Effector memory CD4-positive, alpha-beta T cell (primary cell): Measurements from ENCODE around the gene RBPMS2.

ENCODE experiments used
- DNase-seq, 3 donors: peaks; one replicate each; pipeline ENCODE4 v3.0.0-alpha.2; 2020
- H3K27ac ChIP-seq: 2 replicates; pipeline ENCODE4 v1.7.0; 2013; ENCODE audit warnings: mild to moderate bottlenecking, low read length, moderate library complexity; ENCODE audit not compliant: insufficient read depth, poor library complexity, severe bottlenecking
- H3K27me3 ChIP-seq: replicated peaks from 2 replicates; pipeline ENCODE4 v1.7.0; 2013; ENCODE audit warnings: mild to moderate bottlenecking, low read length; ENCODE audit not compliant: insufficient read depth, control insufficient read depth, poor library complexity, severe bottlenecking
- H3K36me3 ChIP-seq: 2 replicates; pipeline ENCODE4 v1.7.0; 2013; ENCODE audit warnings: mild to moderate bottlenecking, low read length, moderate library complexity; ENCODE audit not compliant: control insufficient read depth, insufficient read depth
- H3K4me1 ChIP-seq: 2 replicates; pipeline ENCODE4 v1.7.0; 2013; ENCODE audit warnings: low read length, mild to moderate bottlenecking; ENCODE audit not compliant: control insufficient read depth, insufficient read depth, poor library complexity, severe bottlenecking
- H3K4me3 ChIP-seq: 2 replicates; pipeline ENCODE4 v1.7.0; 2013; ENCODE audit warnings: low read length, low read depth, mild to moderate bottlenecking; ENCODE audit not compliant: insufficient read depth, poor library complexity, severe bottlenecking
- H3K9me3 ChIP-seq: 2 replicates; pipeline ENCODE4 v1.7.0; 2013; ENCODE audit warnings: mild to moderate bottlenecking, low read length, moderate library complexity; ENCODE audit not compliant: control insufficient read depth

RBPMS2 gene

GRCh38 chr15:64710676-64711428 lies 64.5 kb downstream of the RBPMS2 start:
- Histone ChIP-seq H3K27me3 (no peaks in the 10 kb centered on the region), H3K4me3 (no peak overlapping the region), H3K27ac (no peak overlapping the region), H3K9me3 (no peaks in the 10 kb centered on the region), H3K4me1 (no peaks in the 10 kb centered on the region), H3K36me3 (no peaks in the 10 kb centered on the region)
- no peak for DNase-seq

DNA sequence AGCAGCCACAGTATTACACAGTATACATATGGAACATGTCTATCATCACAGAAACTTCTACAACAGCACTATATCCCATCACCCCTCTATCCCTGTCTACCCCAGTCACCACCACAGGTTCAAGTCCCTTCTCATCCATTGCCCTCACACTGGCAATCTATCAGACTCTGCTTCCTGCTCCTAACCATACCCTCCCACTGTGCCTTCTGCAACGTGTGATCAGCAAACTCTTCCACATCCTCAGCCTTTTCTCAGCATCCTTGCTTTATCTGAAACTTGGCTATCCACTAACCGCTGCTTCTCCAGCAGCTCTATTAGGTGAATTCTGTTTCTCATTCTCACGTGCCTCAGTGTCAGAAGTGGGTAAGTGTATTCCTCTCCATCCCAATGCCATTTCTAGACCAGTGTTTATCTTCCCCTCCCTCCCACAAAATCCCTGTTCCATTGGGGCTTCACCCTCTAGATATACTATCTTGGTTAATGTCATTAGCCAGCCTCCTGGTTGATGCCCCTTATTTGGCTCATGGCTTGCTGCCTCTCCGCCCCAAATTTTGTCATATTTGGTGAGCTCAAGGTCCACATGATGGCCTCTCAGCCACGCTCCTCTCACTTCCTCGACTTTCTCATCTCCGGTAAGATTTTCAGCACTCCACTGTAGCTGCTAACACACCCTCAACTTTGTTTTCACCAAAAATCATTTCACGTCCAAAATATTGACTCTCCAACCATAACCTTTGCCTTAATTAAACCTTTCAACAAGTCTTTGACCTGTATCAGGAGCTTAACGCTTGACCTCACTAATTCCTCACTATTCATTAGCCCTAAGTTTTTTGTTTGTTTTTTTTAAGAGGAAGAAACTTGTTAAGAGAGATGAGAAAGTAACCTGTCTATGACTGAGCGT lies 69.1 kb downstream of the RBPMS2 start:
- Histone ChIP-seq H3K9me3 (no peaks in the 10 kb centered on the region), H3K36me3 (no peaks in the 10 kb centered on the region), H3K4me3 (no peak overlapping the region), H3K4me1 (peaks cover 21% of the 10 kb centered on the region), H3K27me3 (no peaks in the 10 kb centered on the region), H3K27ac (no peak overlapping the region)
- DNase-seq: no peak

GRCh38 chr15:64705006-64705405 lies 70.4 kb downstream of the RBPMS2 start:
- Histone ChIP-seq H3K36me3 (no peaks in the 10 kb centered on the region), H3K9me3 (no peaks in the 10 kb centered on the region), H3K27me3 (no peaks in the 10 kb centered on the region), H3K4me3 (no peak overlapping the region), H3K27ac (no peak overlapping the region), H3K4me1 (peaks cover 32% of the 10 kb centered on the region)
- DNase-seq: no peak

GRCh38 chr15:64703632-64703959 lies 71.8 kb downstream of the RBPMS2 start:
- Histone ChIP-seq H3K27ac (peak overlapping the region; percentile 69), H3K4me3 (peak overlapping the region; percentile 90), H3K27me3 (no peaks in the 10 kb centered on the region), H3K36me3 (no peaks in the 10 kb centered on the region), H3K9me3 (no peaks in the 10 kb centered on the region), H3K4me1 (peaks cover 36% of the 10 kb centered on the region)
- no peak for DNase-seq

DNA sequence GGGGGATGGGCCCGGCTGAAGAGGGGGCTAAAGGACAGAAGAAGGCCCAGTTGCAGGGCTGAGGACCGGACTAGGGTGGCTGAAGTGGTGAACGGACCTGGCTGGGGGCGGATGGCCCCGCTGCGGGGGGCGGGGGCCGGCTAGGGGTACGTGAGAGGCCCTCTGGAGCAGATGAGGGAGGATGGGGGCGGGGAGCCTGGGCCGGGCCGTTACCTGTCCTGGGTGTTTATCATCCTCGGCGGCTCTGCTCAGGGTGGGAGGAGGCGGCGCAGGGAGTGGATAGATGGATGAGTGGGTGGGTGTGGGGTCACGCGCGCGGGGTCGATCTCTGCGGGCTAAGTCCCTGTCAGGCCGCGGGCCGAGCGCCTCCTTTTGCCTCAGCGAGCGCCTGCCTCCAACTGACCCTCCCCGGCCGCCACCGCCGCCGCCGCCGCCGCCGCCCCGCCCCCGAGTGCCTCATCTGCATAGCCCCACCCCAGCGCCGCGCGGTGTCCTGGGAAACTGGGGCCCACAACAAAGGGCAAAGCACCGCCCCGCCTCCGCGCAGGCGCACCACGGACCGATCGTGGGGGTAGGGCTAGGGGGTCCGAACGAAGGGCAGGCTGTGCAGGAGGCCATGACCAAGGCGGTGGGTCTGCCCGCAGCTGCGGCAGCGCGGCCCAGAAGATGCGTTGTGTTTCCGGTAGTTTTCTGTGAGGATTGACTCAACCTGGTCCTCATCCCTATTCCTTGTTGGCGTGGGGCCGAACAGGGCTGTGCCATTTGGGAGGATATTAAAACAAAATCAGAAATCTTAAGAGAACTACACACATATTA lies 72.4 kb downstream of the RBPMS2 start:
- H3K27me3 ChIP-seq: no peaks in the 10 kb centered on the region
- peaks cover 40% of the 10 kb centered on the region for H3K4me1 ChIP-seq
- peak overlapping the region; percentile 69 for H3K27ac ChIP-seq
- peak; percentile 88 to 93 (median 90) for DNase-seq
- no peaks in the 10 kb centered on the region for H3K36me3 ChIP-seq
- H3K9me3 ChIP-seq: no peaks in the 10 kb centered on the region
- peak overlapping the region; percentile 90 for H3K4me3 ChIP-seq

GRCh38 chr15:64701482-64702184 lies 73.8 kb downstream of the RBPMS2 start:
- H3K4me3 ChIP-seq: no peak overlapping the region
- no peak for DNase-seq
- H3K27ac ChIP-seq: peak overlapping the region; percentile 0
- H3K27me3 ChIP-seq: no peaks in the 10 kb centered on the region
- H3K4me1 ChIP-seq: peaks cover 45% of the 10 kb centered on the region
- H3K36me3 ChIP-seq: no peaks in the 10 kb centered on the region
- H3K9me3 ChIP-seq: no peaks in the 10 kb centered on the region

DNA sequence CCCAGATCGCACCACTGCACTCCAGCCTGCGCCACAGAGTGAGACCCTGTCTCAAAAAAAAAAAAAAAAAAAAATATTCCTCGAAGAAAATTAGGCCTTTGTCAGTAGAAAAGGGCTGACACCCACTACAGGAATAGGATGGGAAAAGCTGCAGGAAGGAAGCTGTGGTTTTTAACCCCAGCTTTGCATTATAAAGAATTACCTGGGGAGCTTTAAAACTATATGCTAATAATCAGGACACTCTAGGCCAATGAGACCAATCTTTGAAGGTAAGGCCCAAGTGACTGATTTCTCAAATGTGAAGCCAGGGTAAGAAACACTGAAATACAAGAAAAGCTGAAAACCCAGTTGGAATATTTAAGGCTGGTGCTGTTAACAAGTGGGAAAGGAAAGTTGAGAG lies 74.3 kb downstream of the RBPMS2 start:
- H3K4me3 ChIP-seq: no peak overlapping the region
- no peaks in the 10 kb centered on the region for H3K36me3 ChIP-seq
- no peaks in the 10 kb centered on the region for H3K9me3 ChIP-seq
- no peak overlapping the region for H3K27ac ChIP-seq
- no peaks in the 10 kb centered on the region for H3K27me3 ChIP-seq
- no peak for DNase-seq
- peaks cover 45% of the 10 kb centered on the region for H3K4me1 ChIP-seq

DNA sequence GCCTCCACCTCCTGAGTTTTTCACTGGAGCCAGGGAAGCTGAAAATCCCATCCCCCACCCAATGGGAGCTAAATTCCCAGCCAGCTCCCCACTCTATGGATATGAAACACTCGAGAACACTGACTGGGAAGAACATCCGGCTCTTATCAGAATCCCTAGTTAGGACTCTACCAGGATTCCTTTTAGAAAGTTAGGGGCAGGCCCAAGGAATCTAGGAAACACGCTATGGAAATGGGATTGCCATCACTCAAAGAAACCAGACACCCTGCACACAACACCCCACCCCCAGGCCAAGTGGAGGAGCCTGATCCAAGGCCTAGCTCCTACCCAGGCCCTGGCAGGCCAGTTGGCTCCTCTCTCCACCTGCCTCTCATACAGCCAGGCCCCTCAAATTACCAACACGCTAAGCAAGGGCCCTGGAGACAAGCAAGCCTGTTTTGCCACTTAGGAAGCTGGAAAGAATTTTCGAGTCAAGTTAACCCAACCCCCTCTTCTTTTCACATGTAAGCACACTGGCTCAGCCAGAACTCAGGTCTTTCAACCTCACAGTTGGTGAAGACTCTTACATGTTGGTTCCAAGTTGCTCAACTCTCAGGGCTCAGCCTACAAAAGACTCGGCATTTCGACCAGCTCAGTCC lies 75.5 kb downstream of the RBPMS2 start:
- no peaks in the 10 kb centered on the region for H3K27me3 ChIP-seq
- H3K4me3 ChIP-seq: no peak overlapping the region
- H3K27ac ChIP-seq: no peak overlapping the region
- H3K36me3 ChIP-seq: no peaks in the 10 kb centered on the region
- peaks cover 45% of the 10 kb centered on the region for H3K4me1 ChIP-seq
- no peak for DNase-seq
- H3K9me3 ChIP-seq: no peaks in the 10 kb centered on the region

DNA sequence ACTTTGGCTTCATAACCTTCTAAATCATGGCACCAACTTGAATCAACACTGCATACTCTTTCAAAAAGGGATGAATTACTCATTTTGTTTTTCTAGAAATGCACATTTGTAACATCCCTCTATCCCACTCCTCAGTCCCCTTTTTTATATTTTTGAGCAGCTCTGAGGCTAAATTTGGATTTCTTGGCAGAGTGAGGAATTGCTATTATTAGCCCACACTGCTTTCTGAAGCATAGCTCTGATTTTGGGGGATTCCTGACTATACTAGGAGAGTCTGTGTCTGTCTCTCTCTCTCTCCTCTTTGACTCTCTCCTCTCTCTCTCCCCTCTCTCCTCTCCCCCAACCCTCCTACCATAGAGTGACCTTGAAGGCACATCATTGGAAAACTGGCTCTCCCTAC lies 76.6 kb downstream of the RBPMS2 start:
- no peaks in the 10 kb centered on the region for H3K27me3 ChIP-seq
- DNase-seq: no peak
- H3K4me1 ChIP-seq: peaks cover 43% of the 10 kb centered on the region
- no peak overlapping the region for H3K4me3 ChIP-seq
- no peaks in the 10 kb centered on the region for H3K36me3 ChIP-seq
- no peaks in the 10 kb centered on the region for H3K9me3 ChIP-seq
- no peak overlapping the region for H3K27ac ChIP-seq
